ENCODE results near the gene TEX2.

TEX2 gene

DNA sequence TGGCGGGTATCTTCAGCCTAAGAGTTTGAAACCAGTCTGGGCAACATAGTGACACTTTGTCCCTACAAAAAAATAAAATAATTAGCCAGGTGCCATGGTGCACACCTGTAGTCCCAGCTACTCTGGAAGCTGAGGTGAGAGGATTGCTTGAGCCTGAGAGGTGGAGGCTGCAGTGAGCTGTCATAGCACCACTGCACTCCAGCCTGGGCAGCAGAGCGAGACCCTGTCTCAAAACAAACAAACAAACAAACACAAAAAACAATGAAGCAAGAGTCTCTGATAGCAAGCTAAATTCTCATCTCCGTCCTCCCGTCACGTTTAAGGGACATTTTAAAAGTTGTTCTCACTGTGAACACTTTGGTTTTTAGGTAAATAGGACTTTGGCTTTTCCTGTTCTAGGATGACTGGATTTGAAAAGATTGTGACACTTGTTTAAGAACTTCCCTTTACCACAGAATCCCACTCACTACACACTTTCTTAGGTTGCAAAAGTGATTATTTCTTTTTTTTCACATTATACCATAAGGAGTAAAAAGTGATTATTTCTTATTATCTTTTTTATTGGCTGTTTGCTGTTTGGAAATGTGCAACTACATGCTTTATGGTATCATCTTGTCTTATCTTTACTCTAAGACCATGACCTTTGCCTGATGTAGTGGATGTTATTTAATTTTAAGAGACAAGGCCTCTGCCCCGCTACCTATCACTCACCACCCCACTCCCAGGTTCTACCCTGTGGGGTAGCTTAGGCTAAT lies 128.7 kb downstream of the TEX2 start:
- TF ChIP-seq, protein P1, sequence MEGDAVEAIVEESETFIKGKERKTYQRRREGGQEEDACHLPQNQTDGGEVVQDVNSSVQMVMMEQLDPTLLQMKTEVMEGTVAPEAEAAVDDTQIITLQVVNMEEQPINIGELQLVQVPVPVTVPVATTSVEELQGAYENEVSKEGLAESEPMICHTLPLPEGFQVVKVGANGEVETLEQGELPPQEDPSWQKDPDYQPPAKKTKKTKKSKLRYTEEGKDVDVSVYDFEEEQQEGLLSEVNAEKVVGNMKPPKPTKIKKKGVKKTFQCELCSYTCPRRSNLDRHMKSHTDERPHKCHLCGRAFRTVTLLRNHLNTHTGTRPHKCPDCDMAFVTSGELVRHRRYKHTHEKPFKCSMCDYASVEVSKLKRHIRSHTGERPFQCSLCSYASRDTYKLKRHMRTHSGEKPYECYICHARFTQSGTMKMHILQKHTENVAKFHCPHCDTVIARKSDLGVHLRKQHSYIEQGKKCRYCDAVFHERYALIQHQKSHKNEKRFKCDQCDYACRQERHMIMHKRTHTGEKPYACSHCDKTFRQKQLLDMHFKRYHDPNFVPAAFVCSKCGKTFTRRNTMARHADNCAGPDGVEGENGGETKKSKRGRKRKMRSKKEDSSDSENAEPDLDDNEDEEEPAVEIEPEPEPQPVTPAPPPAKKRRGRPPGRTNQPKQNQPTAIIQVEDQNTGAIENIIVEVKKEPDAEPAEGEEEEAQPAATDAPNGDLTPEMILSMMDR (IDR thresholded peaks at IDR 0.05; ENCODE audit: low read depth, low read length, missing control alignments) = no peak
- DNase-seq (ENCODE audit: low read depth) = no peak
- H3K4me3 ChIP-seq (ENCODE audit: low read depth, low read length) = no peak overlapping the region
- in situ Hi-C loops (cut with HindIII; ENCODE audit: low sequenced_read_pairs) = loop anchor here (5.0 kb wide), 1 partner anchor 57 kb away; no protein-coding TSS in a partner anchor

DNA sequence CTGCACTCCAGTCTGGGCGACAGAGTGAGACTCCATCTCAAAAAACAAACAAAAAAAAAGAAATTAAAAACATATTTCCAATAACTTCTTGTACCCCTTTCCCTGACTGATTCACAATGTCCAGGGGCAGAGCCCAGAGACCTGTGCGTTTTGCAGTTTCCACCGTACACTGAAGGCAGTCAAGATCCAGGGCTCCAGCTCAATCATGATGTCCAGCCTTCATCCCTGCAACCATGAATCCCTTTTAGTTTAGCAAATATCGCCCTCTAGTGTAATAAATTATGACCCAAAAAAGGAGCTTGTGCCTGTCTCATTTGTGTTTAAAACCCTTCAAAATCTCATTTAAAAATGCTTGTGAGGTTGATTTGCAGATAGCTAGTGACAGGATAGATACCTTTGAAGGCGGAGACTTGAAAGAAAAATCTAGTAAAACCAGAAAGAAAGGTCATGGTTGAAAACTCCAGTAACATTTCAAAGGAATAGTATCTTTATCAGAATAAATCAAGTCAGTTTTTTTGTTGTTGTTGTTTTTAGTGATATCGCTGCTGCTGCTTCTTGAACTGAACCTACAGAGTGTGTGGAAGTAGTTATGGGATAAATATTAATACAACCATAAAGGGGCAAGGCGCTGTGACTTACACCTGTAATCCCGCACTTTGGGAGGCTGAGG lies 129.4 kb downstream of the TEX2 start:
- DNase-seq (ENCODE audit: low read depth) = peak; percentile 60
- TF ChIP-seq, protein P1 (IDR thresholded peaks at IDR 0.05; ENCODE audit: low read depth, low read length, missing control alignments) = peak; percentile 47
- no peak overlapping the region for H3K4me3 ChIP-seq (ENCODE audit: low read depth, low read length)
- in situ Hi-C loops (cut with HindIII; ENCODE audit: low sequenced_read_pairs) = loop anchor here (5.0 kb wide), 1 partner anchor 56 kb away; no protein-coding TSS in a partner anchor

DNA sequence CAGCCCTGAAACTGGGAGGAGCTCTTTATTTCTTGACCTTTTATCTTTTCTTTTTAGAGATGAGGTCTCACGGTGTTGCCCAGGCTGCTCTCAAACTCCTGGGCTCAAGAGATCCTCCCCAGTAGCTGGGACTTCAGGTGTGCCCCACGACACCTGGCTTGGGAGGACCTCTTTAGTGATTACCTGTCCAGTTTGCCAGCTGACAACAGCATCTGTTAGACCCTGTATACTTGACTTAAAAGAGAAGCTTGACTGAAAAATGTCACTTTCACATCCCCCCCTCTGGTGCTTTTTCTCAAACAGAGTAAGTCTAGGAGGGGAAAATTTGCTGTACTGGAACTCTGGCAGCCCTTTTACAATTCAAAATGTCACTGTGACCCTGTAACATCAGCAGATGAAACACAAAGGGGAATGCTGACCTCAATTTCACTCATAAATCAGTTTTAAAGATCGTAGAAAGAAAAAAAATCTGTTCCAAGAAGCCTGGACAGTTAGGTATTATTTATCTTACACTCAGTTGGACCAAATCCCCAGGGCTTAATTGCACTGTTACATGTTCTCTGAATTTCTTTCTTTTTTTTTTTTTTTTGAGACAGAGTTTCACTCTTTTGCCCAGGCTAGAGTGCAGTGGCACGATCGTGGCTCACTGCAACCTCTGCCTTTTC lies 131.3 kb downstream of the TEX2 start:
- TF ChIP-seq, protein P1 (IDR thresholded peaks at IDR 0.05; ENCODE audit: low read depth, low read length, missing control alignments) = no peak
- H3K4me3 ChIP-seq (ENCODE audit: low read depth, low read length) = no peak overlapping the region
- DNase-seq (ENCODE audit: low read depth) = no peak
- in situ Hi-C loops (cut with HindIII; ENCODE audit: low sequenced_read_pairs) = loop anchor here (5.0 kb wide), 1 partner anchor 54 kb away; no protein-coding TSS in a partner anchor

DNA sequence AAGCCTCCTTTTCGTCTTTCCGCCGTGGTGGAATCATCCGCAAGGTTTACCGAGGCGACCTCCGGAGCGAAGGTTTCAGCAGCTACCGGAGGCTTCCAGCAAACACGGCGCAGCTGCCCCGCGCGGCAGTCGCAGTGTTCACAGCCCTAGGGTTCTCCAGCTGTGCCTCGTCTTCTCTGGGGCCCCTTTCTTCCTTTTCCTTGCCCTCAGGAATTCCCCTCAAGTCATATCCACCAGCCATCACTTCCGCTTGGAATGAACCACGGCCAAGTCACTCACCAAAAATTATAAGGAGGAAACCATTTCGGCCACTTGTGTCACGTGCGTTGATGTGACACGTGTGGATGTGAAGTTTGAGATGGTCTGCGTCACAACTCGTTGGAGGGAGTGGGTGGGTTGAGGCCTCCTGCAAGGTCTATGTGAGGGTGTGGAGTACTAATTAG lies 132.5 kb downstream of the TEX2 start:
- no peak for DNase-seq (ENCODE audit: low read depth)
- in situ Hi-C loops (cut with HindIII; ENCODE audit: low sequenced_read_pairs) = loop anchor here (5.0 kb wide), 1 partner anchor 53 kb away; no protein-coding TSS in a partner anchor
- peak overlapping the region; percentile 47 for H3K4me3 ChIP-seq (ENCODE audit: low read depth, low read length)
- TF ChIP-seq, protein P1 (IDR thresholded peaks at IDR 0.05; ENCODE audit: low read depth, low read length, missing control alignments) = no peak

DNA sequence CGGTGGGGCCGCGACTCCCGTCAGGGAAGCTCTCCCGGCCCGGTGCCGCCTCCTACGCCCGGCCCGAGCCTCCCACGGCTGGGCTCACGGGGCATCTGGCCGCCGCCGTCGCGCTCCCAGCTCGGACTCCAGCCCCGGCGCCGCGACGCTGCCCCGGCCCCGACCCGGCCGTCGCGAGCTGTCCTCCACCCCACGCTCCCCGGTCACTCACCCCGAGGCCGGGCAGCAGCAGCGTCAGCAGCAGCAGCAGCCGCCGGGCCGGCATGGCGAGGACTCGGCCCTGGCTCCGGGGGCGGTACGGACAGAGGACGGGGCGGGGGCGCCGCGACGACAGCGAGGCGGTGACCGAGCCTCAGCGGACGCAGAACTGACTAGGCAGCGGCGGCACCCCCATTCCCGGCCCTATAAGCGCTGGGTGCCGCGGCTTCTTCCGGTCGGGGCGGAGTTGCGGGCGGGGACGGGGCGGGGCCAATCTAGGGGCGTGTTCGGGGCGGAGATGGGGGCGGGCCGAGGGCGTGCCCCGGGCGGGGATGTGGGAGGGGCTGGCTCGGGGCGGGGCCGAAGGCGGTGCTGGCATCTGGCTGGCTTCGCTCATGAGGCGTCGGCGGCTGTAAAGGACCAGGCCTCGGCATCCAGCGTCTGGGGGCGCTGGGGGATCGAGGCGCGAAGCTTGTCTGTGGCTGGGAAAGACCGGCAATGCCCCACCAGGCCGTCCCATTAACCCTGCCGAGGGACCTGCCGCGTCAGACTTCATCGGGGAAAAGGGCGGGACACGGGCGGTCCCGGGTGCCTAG lies 133.1 kb downstream of the TEX2 start, which contains the start of gene ERN1:
Gene ERN1, minus strand, starts transcription at position 380 of the 794 bp plus-strand sequence. Its CDS starts 115 bp downstream, at position 265.
- in situ Hi-C loops (cut with HindIII; ENCODE audit: low sequenced_read_pairs) = loop anchor here (5.0 kb wide), 1 partner anchor 53 kb away; no protein-coding TSS in a partner anchor

More for the DNA sequence above, 133.1 kb downstream of the TEX2 start, which contains the start of gene ERN1:
- H3K4me3 ChIP-seq (ENCODE audit: low read depth, low read length) = peak within 1 kb of the TSS; percentile 47
- TF ChIP-seq, protein P1 (IDR thresholded peaks at IDR 0.05; ENCODE audit: low read depth, low read length, missing control alignments) = no peak
- peak; percentile 73 for DNase-seq (ENCODE audit: low read depth)
